OCI-LY1 (cell line): ENCODE data around the gene AGPAT2.

Source experiments
- H2AFZ ChIP-seq: fragments of 200-600 bp; sonication (generic), shearing (Covaris generic); 2 replicates; pipeline ENCODE4 v1.6.0; 2014; ENCODE audit warnings: antibody characterized with exemption, mild to moderate bottlenecking, low read length
- H3F3A ChIP-seq: fragments of 200-600 bp; sonication (generic), shearing (Covaris generic); 2 replicates; pipeline ENCODE4 v1.6.0; 2014; ENCODE audit warnings: mild to moderate bottlenecking, antibody characterized with exemption, low read length, moderate library complexity; ENCODE audit not compliant: insufficient read depth
- H3K27ac ChIP-seq: fragments of 200-600 bp; sonication (generic); 2 replicates; pipeline ENCODE4 v1.5.1; 2014; ENCODE audit warnings: low read length, mixed run types, mild to moderate bottlenecking, low read depth; ENCODE audit not compliant: poor library complexity, severe bottlenecking
- H3K27me3 ChIP-seq: fragments of 200-600 bp; sonication (generic); 2 replicates; pipeline ENCODE4 v1.6.0; 2014; ENCODE audit warnings: antibody characterized with exemption, mild to moderate bottlenecking, low read length, moderate library complexity; ENCODE audit not compliant: insufficient read depth
- H3K36me3 ChIP-seq: fragments of 200-600 bp; sonication (generic); 2 replicates; pipeline ENCODE4 v1.6.1; 2014; ENCODE audit warnings: mild to moderate bottlenecking, antibody characterized with exemption, low read length, moderate library complexity, mixed read lengths; ENCODE audit not compliant: insufficient read depth
- H3K4me1 ChIP-seq: fragments of 200-600 bp; sonication (generic); 2 replicates; pipeline ENCODE4 v1.5.1; 2014; ENCODE audit warnings: mild to moderate bottlenecking, low read length, moderate library complexity; ENCODE audit not compliant: insufficient read depth, severe bottlenecking
- H3K4me2 ChIP-seq: fragments of 200-600 bp; sonication (generic), shearing (Covaris generic); 2 replicates; pipeline ENCODE4 v1.6.1; 2014; ENCODE audit warnings: low read length
- H3K4me3 ChIP-seq: fragments of 200-600 bp; sonication (generic); 2 replicates; pipeline ENCODE4 v1.5.1; 2014; ENCODE audit warnings: low read length, low read depth, mild to moderate bottlenecking, mixed read lengths; ENCODE audit not compliant: poor library complexity, severe bottlenecking
- H3K79me2 ChIP-seq: fragments of 200-600 bp; shearing (Covaris generic); 2 replicates; pipeline ENCODE4 v1.6.1; 2016; ENCODE audit warnings: mixed run types, low read length, mixed read lengths; ENCODE audit not compliant: insufficient read depth
- H3K9ac ChIP-seq: fragments of 200-600 bp; sonication (generic), shearing (Covaris generic); 2 replicates; pipeline ENCODE4 v1.6.1; 2014; ENCODE audit warnings: mild to moderate bottlenecking, low read length, mixed read lengths
- H3K9me2 ChIP-seq: fragments of 200-600 bp; sonication (generic), shearing (Covaris generic); 2 replicates; pipeline ENCODE4 v1.6.1; 2014; ENCODE audit warnings: low read depth, mild to moderate bottlenecking, low read length, mixed read lengths
- H3K9me3 ChIP-seq: fragments of 200-600 bp; shearing (Covaris generic); 2 replicates; pipeline ENCODE4 v1.6.1; 2014; ENCODE audit warnings: low read length, mixed read lengths
- H4K20me1 ChIP-seq: fragments of 200-600 bp; sonication (generic), shearing (Covaris generic); 2 replicates; pipeline ENCODE4 v1.6.0; 2016; ENCODE audit warnings: mild to moderate bottlenecking, low read length; ENCODE audit not compliant: insufficient read depth
- CTCF ChIP-seq: fragments of 200-600 bp; sonication (generic), shearing (Covaris generic); IDR thresholded peaks from 2 replicates; pipeline ENCODE4 v1.5.1; 2017; ENCODE audit warnings: mild to moderate bottlenecking, antibody characterized with exemption, low read length, moderate library complexity, mixed read lengths
- EZH2 ChIP-seq: fragments of 200-600 bp; sonication (generic), shearing (Covaris generic); IDR thresholded peaks from 2 replicates; pipeline ENCODE4 v1.8.0; 2017; ENCODE audit warnings: borderline replicate concordance, mixed run types, mild to moderate bottlenecking, antibody characterized with exemption, low read length, moderate library complexity, mixed read lengths

Gene AGPAT2

GRCh38 chr9:136687721-136688223 lies 515 bp upstream of the AGPAT2 start:
- Histone ChIP-seq H3K4me2 (no peak overlapping the region), H3K9ac (no peak overlapping the region), H3K27me3 (peaks cover 24% of the 10 kb centered on the region; the same call in 1 of the 2 replicates), H3K4me1 (peaks cover 7% of the 10 kb centered on the region), H3K9me3 (no peaks in the 10 kb centered on the region), H3K79me2 (no peaks in the 10 kb centered on the region), H3K36me3 (no peaks in the 10 kb centered on the region), H3F3A (no peaks in the 10 kb centered on the region), H3K27ac (no peak overlapping the region), H3K9me2 (no peaks in the 10 kb centered on the region), H2AFZ (no peak overlapping the region), H3K4me3 (no peak overlapping the region), H4K20me1 (no peaks in the 10 kb centered on the region)
- TF ChIP-seq EZH2 (no peak), CTCF (no peak)

- peaks cover 7% of the 10 kb centered on the region for H3K4me1 ChIP-seq
- H4K20me1 ChIP-seq, result no peaks in the 10 kb centered on the region
- TF ChIP-seq EZH2 (no peak), CTCF (no peak)
- peak overlapping the region; percentile 40; the same call in 1 of the 2 replicates for H3K9ac ChIP-seq
- no peak overlapping the region for H3K27ac ChIP-seq
- peak overlapping the region; percentile 66 for H3K4me2 ChIP-seq
- H3F3A ChIP-seq, result no peaks in the 10 kb centered on the region
- H3K9me2 ChIP-seq, result no peaks in the 10 kb centered on the region
- no peaks in the 10 kb centered on the region for H3K36me3 ChIP-seq
- H2AFZ ChIP-seq, result no peak overlapping the region
- no peaks in the 10 kb centered on the region for H3K79me2 ChIP-seq
- H3K9me3 ChIP-seq, result no peaks in the 10 kb centered on the region
- peaks cover 24% of the 10 kb centered on the region; the same call in 1 of the 2 replicates for H3K27me3 ChIP-seq
- peak overlapping the region; percentile 69 for H3K4me3 ChIP-seq
These were observed 793 bp downstream of the AGPAT2 start for GRCh38 chr9:136686534-136686793.

DNA sequence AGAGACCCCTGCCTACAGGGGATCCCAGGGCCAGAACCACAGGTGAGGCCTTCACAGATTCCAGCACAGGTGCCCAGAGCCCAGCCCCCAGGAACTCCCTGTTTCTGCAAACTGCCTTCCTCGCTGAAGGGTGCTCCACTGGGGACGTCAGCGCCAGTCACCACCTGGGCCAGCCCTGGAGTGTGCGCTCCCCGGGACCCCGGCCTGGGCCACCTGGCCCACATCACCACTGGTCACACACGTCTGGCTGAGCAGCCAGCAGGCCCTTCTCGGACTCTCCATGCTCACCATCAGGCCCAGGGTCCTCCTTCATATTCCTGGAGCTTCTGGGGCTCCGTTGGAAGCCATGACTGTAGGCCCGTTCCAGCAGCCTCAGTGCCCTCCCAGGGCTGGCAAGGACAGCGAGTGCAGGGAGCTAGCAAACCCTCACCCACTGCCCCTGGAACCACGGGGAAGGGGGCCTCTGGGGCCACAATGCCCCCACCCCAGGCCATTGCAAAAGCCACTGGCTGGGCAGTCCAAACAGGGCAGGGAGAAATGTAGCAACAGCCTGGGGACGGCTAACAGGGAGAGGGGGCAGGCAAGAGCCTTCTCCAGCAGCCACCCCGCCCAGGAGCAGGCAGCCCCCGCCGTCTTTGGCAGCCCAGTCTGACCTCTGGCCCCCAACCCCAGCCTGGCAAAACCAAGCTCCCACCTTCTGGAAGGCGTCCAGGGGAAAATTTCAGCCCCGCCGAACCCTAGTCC lies 1.3 kb downstream of the AGPAT2 start:
- H3K79me2 ChIP-seq, result no peaks in the 10 kb centered on the region
- no peaks in the 10 kb centered on the region for H3K36me3 ChIP-seq
- no peak overlapping the region for H3K27ac ChIP-seq
- peaks cover 7% of the 10 kb centered on the region for H3K4me1 ChIP-seq
- TF ChIP-seq CTCF (no peak), EZH2 (no peak)
- peak overlapping the region; percentile 69 for H3K4me3 ChIP-seq
- H2AFZ ChIP-seq, result no peak overlapping the region
- no peaks in the 10 kb centered on the region for H3K9me2 ChIP-seq
- H3F3A ChIP-seq, result no peaks in the 10 kb centered on the region
- peak overlapping the region; percentile 66 for H3K4me2 ChIP-seq
- peaks cover 24% of the 10 kb centered on the region; the same call in 1 of the 2 replicates for H3K27me3 ChIP-seq
- H4K20me1 ChIP-seq, result no peaks in the 10 kb centered on the region
- no peaks in the 10 kb centered on the region for H3K9me3 ChIP-seq
- no peak overlapping the region for H3K9ac ChIP-seq
